ENCODE data around the gene HIPK4. TPM values are rescaled to one million over a fixed set of nuclear protein-coding genes. Genes with fewer than 3 reads are reported as not detected.

Gene HIPK4
- total and polyA plus RNA-seq, 10 donors: 0.08 to 0.19 TPM; not detected in 8

- intact Hi-C loops (cut with DNase I; ENCODE audit: low total_unique reads): no loop called here
- H3K36me3 ChIP-seq: peaks cover 0 to 1% (median 0%) of the 10 kb centered on the region in 6 donors
- H3K4me3 ChIP-seq: peak overlapping the region in 1 of 8 donors; percentile 15
- H3K9me3 ChIP-seq: no peaks in the 10 kb centered on the region
- peaks cover 11 to 75% (median 43%) of the 10 kb centered on the region in 6 donors for H3K4me1 ChIP-seq
- DNase-seq: peak; percentile 85
- TF ChIP-seq POLR2AphosphoS5 (IDR thresholded peaks at IDR 0.05) (peak; percentile 83 to 95 (median 93)), POLR2A (IDR thresholded peaks at IDR 0.05) (peak in 1 of 3 donors; percentile 58), CTCF (IDR thresholded peaks at IDR 0.05 in 8 of 11, conservative IDR thresholded peaks at IDR 0.05 in 3 of 11) (no peak)
- peaks cover 0 to 7% (median 0%) of the 10 kb centered on the region in 7 donors for H3K27me3 ChIP-seq (replicated peaks in 1 of 7)
- 16 to 39% (median 24%) methylated on average over 16 of the region's 16 CpGs for WGBS, 5 donors
- peak overlapping the region; percentile 66 to 91 (median 84) for H3K27ac ChIP-seq
These were observed 27.1 kb upstream of the HIPK4 start for GRCh38 chr19:40416918-40417642.

GRCh38 chr19:40415768-40416167, 25.8 kb upstream of the HIPK4 start:
- H3K4me1 ChIP-seq: peaks cover 14 to 78% (median 46%) of the 10 kb centered on the region in 6 donors
- no peaks in the 10 kb centered on the region for H3K9me3 ChIP-seq
- H3K36me3 ChIP-seq: no peaks in the 10 kb centered on the region
- H3K4me3 ChIP-seq: no peak overlapping the region
- DNase-seq: no peak
- intact Hi-C loops (cut with DNase I; ENCODE audit: low total_unique reads): no loop called here
- peak overlapping the region in 2 of 8 donors; percentile 87 to 91 for H3K27ac ChIP-seq
- TF ChIP-seq CTCF (IDR thresholded peaks at IDR 0.05 in 8 of 11, conservative IDR thresholded peaks at IDR 0.05 in 3 of 11): no peak
- no peak for TF ChIP-seq POLR2A (IDR thresholded peaks at IDR 0.05)
- no peak for TF ChIP-seq POLR2AphosphoS5 (IDR thresholded peaks at IDR 0.05)
- WGBS, 5 donors: 93 to 98% (median 96%) methylated on average over 2 of the region's 2 CpGs
- H3K27me3 ChIP-seq (replicated peaks in 1 of 7): peaks cover 0 to 7% (median 0%) of the 10 kb centered on the region in 7 donors

- peaks cover 15 to 79% (median 47%) of the 10 kb centered on the region in 6 donors for H3K4me1 ChIP-seq
- 77 to 88% (median 86%) methylated on average over 13 to 21 of the region's 21 CpGs for WGBS, 5 donors
- no peaks in the 10 kb centered on the region for H3K36me3 ChIP-seq
- peaks cover 0 to 7% (median 0%) of the 10 kb centered on the region in 7 donors for H3K27me3 ChIP-seq (replicated peaks in 1 of 7)
- no peak overlapping the region for H3K4me3 ChIP-seq
- H3K9me3 ChIP-seq: no peaks in the 10 kb centered on the region
- no peak for DNase-seq
- no peak for TF ChIP-seq POLR2AphosphoS5 (IDR thresholded peaks at IDR 0.05)
- TF ChIP-seq CTCF (IDR thresholded peaks at IDR 0.05 in 8 of 11, conservative IDR thresholded peaks at IDR 0.05 in 3 of 11): no peak
- no peak for TF ChIP-seq POLR2A (IDR thresholded peaks at IDR 0.05)
- intact Hi-C loops (cut with DNase I; ENCODE audit: low total_unique reads): no loop called here
- H3K27ac ChIP-seq: no peak overlapping the region
These were observed 24.9 kb upstream of the HIPK4 start for GRCh38 chr19:40414542-40415535.

All from spleen (tissue), 11 donors.